Erythroblast (primary cell): ENCODE measurements around the gene SMG5.

Experiments used
- GATA1 ChIP-seq: IDR thresholded peaks from 2 replicates; pipeline ENCODE4 v1.6.1; 2011; ENCODE audit warnings: low read depth, mild to moderate bottlenecking, control low read depth, low read length, moderate library complexity
- POLR2A ChIP-seq: IDR thresholded peaks from 2 replicates; pipeline ENCODE4 v1.6.1; 2011; ENCODE audit warnings: mild to moderate bottlenecking, low read length

- TF ChIP-seq POLR2A (no peak), GATA1 (no peak)
These were observed 62.4 kb downstream of the SMG5 start for GRCh38 chr1:156220226-156220625.
